ENCODE measurements around the gene NAP1L4.

The NAP1L4 gene

DNA sequence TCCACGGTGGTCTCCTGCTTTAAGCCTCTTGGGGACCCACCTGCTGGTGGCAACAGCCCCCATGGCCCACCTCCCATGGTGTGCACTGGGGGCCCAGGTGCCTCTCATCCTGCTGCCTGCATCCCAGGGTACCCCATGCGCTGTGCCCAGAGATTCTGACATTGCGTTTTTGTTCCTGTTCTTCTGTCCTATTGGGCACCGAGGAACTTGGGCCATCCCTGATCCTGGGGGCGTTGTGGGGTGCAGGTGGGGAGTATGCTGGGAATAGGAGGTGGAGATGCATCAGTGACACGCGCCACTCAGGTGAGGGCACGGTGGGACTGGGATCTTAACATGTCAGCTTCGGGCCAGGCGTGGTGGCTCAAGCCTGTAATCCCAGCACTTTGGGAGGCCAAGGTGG lies 12.4 kb upstream of the NAP1L4 start:
- TF ChIP-seq GATA2 (IDR thresholded peaks at IDR 0.05; ENCODE audit: low read depth, low read length), result no peak
- no peak for TF ChIP-seq GATA3 (IDR thresholded peaks at IDR 0.05; ENCODE audit: low read depth, low read length)

DNA sequence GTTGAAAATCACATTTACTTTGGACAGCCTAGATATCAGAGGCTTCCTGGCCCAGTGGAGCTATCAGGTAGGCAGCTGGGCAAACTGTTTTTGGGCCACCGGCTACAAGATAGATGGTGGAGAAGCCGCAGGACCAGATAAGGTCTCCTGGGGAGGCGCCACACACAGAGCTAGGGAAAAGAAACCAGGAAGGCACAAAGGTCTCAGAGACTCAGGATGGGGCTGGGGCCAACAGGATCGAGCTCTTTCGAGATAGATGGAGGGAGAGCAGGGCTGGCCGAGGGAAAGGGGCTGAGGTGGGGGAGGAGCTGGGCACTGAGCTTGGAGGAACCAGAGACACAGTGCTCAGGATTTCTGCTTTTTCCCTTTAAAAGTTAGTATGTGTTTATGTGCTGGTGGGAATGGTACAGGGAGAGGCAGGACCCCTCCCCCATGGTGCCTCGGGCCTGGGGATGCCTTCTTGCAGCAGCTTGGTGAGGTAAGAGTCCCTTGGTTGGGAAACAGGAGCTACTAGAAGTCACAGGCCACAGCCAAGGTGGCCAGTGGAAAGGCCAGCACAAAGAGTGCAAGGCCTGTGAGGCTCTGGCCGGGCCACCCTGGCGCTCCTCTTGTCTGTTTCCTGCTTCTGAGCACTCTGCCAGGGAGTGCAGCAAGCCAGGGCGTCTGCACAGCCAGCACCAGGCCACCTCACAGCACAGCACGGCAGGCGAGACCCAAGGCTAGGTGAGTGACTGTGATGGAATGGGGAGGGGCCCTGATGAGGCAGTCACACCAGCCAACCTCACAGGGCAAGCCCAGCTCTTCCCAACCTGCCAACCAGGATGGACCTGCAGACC lies 11.5 kb upstream of the NAP1L4 start:
- TF ChIP-seq GATA2 (IDR thresholded peaks at IDR 0.05; ENCODE audit: low read depth, low read length), result no peak
- TF ChIP-seq GATA3 (IDR thresholded peaks at IDR 0.05; ENCODE audit: low read depth, low read length), result no peak

DNA sequence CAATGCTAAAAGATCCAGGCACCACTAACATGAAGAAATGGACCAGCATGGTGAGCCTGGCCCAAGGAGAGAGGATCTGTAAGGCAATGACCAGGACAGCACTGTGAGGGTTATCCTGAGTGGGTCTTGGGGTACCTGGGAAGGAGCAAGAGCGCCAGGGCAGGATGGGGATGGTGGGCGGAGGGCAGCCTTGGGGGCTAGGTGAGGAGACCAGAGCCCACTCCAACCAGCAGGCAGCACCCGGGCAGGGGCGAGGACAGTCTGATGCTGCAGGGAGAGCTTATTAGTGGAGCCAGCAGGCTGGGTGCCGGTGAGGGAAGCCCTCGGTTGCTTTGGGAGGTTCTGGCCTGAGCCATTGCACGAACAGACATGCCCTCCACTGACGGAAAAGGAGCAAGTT lies 10.7 kb upstream of the NAP1L4 start:
- no peak for TF ChIP-seq GATA3 (IDR thresholded peaks at IDR 0.05; ENCODE audit: low read depth, low read length)
- TF ChIP-seq GATA2 (IDR thresholded peaks at IDR 0.05; ENCODE audit: low read depth, low read length), result no peak

DNA sequence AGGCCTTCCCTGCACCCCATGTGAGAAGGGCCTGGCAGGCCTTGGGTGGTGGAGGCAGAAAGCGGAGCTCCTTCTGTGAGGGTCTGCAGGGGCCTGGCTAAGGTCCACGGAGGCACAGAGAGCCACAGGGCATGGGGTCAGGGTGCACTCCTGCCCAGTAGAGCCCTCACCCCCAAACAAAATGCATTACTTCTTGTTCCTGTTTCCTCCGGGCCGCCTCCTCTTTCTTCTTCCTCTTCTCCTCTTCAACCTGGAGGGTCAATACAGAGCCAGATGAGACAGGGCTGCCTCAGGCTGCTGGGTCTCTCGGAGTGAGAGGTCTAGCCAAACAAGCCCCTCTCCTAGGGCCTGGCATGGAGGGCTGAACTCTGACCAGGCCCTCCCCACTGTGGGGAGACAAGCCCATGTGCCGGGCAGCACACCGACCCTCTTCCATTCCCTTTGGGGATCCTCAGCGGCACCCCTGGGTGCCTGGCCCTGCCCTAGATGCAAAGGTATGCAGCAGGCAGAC lies 10.3 kb upstream of the NAP1L4 start:
- TF ChIP-seq GATA3 (IDR thresholded peaks at IDR 0.05; ENCODE audit: low read depth, low read length), result no peak
- no peak for TF ChIP-seq GATA2 (IDR thresholded peaks at IDR 0.05; ENCODE audit: low read depth, low read length)

DNA sequence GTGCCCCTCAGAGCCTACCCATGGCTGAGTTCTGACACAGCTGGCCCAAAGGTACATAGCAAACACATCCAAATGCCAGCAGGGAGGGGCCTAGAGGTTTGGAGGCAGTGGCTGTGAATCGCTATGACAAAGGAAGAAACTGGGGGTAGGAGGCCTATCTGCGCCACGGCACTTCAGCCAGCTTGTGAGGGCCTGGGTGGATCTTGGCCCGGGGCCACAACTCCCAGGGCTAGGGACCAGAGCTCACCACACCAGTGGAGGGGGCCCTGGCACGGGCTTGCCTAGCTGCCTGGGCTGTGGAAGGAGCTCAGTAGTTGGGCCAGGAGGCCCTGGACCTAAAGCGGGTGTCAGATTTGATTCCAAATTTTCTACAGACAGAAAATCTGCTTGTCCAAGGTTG lies 9.4 kb upstream of the NAP1L4 start:
- no peak for TF ChIP-seq GATA2 (IDR thresholded peaks at IDR 0.05; ENCODE audit: low read depth, low read length)
- no peak for TF ChIP-seq GATA3 (IDR thresholded peaks at IDR 0.05; ENCODE audit: low read depth, low read length)

DNA sequence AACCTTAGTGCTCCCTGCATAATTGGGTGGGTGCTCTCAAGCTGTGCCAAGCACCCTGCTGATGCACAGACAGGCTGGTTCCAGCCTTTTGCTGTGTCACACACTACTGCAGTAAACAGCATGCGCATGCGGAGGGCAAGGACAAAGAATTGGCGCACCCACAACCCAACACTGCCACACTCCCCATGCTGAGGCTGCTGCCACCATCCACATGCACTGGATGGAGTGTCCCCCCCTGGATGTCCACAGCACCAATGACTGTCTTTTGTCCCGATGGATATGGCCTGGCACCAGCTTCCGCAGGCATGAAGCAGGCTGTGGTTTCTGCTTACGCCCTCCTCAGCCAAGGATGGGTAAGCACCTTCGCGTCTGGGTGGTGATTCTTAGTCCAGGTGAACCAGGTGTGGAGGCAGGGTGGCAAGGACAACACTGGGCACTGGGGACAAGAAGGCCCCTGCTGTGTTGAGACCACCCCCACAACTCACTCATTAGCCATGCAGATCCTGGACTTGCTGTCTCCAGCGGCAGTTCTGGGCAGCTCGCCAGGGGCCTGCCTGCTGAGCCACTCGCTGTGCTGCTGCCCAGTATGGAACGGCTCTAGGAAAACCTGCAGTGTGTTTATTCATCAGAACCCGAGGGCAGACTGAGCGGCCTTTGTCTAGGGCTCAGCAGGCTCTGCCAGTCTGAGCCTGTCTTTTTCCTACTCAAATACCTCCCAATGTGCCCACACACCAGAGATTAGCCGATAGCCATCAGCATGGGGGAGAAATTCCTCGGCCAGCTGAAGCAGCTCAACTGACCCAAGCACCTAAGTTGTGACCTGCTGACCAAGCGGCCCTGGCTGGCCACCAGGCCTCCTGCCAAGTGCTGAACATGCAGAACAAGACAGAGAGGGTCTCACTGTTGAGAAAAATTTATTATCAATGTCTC lies 8.2 kb upstream of the NAP1L4 start:
- TF ChIP-seq GATA3 (IDR thresholded peaks at IDR 0.05; ENCODE audit: low read depth, low read length) (no peak), GATA2 (IDR thresholded peaks at IDR 0.05; ENCODE audit: low read depth, low read length) (peak; percentile 99)

DNA sequence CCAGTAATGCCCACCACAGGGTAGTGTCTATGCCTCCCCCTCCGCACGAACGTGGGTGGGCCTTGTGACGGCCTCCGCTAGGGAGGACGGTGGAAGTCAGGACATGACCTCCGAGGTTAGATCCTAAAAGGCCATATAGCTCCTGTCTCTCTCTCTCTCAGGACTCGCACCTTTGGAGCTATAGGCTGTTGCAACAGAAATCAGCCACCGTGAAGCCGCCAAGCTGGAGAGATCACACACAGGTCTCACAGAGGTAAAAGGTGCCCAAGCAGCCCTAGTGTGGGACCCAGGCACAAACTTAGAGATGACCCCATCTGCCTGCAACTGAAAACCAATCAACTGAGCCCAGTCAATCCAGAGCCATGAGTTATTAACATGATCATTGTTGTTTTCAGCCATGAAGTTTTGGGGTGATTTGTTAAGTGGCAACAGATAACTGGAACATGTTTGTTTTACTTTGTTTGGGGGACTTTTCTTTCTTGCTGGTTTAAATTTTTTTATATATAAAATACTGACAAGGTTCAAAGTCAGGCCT lies 7.4 kb upstream of the NAP1L4 start:
- TF ChIP-seq GATA3 (IDR thresholded peaks at IDR 0.05; ENCODE audit: low read depth, low read length), result no peak
- no peak for TF ChIP-seq GATA2 (IDR thresholded peaks at IDR 0.05; ENCODE audit: low read depth, low read length)

DNA sequence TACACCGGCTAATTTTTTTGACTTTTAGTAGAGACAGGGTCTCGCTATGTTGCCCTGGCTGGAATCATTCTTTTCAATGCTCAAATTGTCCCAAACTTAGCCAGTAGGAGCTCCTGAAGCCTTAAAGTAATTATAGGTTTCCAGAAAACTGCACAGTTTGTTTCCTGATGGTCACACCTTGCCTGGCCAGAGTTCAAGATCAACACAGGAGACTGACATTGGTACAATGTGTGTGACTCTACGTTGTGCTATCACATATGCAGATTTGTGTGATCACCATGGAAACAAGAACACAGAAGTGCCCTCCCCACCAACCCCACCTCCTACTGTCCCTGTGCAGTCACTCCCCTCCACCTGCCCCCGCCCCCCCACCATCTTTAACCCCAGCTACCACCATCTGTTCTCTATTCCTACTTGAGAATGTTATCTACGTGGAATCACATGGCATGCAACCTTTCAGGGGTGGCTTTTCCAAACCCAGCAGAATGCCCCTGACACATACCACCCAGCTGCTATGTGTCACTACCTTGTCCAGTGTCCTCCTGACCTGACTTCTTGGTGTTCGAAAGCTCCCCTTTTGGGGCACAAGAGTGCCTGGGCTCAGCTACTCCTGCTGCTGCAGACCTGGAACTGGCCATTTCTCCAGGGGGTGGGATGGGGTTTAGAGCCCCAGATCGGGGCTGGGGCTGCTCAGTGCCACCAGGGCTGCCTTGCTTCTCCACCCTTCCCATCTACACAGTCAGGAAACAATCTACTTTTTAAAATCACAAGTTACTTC lies 6.1 kb upstream of the NAP1L4 start:
- no peak for TF ChIP-seq GATA2 (IDR thresholded peaks at IDR 0.05; ENCODE audit: low read depth, low read length)
- TF ChIP-seq GATA3 (IDR thresholded peaks at IDR 0.05; ENCODE audit: low read depth, low read length), result no peak

DNA sequence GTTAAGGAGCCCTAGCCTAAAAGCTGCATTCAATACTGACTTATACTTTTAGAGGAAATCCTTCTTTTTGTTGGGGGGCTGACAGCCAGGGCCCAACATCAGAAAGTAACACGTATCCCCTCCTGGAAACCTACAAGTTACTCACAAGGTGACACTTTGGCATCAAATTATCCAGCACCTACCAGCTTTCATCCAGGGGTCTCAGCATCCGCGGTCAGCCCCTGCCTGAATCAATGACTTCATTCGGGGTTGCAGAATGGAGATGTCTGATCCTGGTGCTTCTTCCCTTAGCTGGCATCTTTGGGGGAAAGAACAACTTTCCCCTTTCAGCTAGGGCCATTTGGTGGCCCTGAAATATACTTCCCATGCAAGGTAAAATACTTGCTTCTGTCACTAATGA lies 5.3 kb upstream of the NAP1L4 start:
- no peak for TF ChIP-seq GATA3 (IDR thresholded peaks at IDR 0.05; ENCODE audit: low read depth, low read length)

DNA sequence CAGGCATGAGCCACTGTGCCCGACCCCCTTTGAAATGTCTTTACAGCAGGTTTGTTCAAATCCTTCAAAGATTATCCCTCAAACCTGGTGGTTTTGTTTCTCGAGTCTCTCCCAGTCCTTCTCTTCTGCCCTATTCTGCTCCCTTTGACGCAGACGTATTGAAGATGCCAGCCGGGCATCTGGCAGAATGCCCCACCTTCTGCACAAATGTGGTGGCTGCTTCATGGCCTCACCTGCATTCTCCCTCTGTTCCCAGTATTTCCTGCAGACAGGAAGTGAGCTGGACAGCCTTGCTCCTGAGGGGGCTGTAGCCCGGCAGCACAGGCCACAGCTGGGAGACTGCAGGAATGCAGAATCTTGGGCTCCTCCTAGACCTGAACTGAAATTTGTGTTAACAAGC lies 4.8 kb upstream of the NAP1L4 start:
- TF ChIP-seq GATA3 (IDR thresholded peaks at IDR 0.05; ENCODE audit: low read depth, low read length), result no peak
- TF ChIP-seq GATA2 (IDR thresholded peaks at IDR 0.05; ENCODE audit: low read depth, low read length), result no peak

DNA sequence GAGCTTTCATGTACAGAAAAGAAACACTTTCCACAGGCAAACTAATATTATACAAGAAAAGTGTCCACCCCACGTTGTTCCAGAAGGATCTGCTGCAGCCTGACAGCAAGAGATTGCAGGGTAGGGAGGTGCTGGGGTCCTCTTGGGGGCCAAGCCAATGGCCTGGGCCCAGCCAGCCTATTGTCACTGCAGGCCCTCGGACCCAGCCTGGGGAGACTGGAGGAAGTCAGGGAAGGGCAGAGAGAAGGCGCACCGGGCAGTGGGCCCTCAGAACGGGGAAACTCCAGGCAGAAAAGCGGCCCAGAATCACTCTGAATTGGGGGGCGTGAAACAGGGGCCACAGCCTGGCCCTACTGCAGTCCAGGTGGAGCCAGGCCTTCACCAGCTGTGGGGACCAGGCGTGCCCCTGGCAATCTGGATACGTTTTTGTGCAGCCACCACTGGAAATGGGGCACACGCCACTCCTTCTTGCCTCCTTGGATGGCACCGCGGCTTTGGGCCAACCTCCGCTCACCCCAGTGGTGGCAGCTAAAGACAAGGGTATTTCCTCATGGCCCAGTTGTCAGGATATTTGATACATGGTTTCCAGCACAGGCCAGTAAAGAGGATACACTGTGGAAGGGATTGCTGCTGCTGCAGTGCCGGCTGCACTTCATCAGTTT lies 3.9 kb upstream of the NAP1L4 start:
- TF ChIP-seq GATA2 (IDR thresholded peaks at IDR 0.05; ENCODE audit: low read depth, low read length), result no peak

DNA sequence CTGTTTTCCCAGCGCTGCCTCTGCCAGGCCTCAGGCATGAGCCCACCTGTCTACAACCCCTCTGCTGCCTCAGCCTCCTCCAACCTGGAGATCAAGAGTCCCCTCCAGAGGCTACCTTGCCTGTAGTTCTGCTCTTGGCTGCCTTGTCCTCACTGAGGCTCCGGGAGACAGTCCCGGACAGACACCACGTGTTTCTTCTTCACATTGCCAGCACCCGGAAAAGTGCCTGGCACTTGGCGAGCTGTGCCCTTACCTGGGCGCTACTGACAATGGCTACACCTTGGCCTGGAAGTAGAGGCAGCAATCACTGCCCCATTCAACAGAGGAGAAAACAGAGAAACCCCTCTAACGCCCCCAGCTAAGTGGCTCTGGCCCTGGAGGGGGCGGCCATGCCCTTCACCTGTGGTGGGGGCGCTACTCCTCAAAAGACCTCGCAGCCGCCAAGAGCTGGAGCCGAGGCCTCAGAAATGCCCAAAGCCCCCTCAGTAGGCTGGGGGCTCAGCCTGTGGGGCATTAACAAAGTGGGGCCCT lies 3.0 kb upstream of the NAP1L4 start:
- TF ChIP-seq GATA3 (IDR thresholded peaks at IDR 0.05; ENCODE audit: low read depth, low read length) (no peak), GATA2 (IDR thresholded peaks at IDR 0.05; ENCODE audit: low read depth, low read length) (no peak)

DNA sequence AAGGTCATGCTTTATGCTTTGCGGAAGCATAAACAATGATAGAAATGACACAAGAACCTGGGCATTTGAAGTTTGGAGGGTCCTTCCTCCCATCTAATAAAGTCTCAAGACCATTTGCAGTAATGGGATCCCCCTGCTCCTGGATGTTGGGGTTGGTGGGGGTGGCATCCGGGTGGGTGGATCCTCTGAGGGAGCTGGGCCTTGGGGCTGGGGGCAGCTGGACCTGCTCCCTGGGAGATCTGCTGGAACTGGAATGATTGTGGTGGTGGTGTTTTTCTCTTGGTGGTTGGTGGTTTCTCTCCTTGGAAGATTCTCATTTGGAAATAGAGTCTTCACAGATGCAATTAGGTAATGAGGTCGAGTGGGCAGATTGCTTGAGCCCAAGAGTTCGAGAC lies 2.2 kb upstream of the NAP1L4 start:
- TF ChIP-seq GATA2 (IDR thresholded peaks at IDR 0.05; ENCODE audit: low read depth, low read length), result no peak
